Endothelial cell of umbilical vein (primary cell): ENCODE results near the gene DYRK1A. TPM values are rescaled to one million over a fixed set of nuclear protein-coding genes. Genes with fewer than 3 reads are reported as not detected.

Experiments used
- BruUV-seq: library from RNA; stranded (reverse); fragments of 400-500 nt; replicated peaks from 2 replicates; lab custom pipeline; 2021; lab: Mats Ljungman, UMichigan
- CTCF ChIA-PET: fragments of 300-600, 350-600 bp; sonication (Branson Sonifier 250); formaldehyde crosslinking; loops from one replicate; lab custom pipeline; 2021; ENCODE audit warnings: antibody characterized with exemption, inconsistent platforms; lab: Charles Lee
- POLR2A ChIA-PET: fragments of 300-600, 350-600 bp; sonication (Branson Sonifier 250); formaldehyde crosslinking; loops from one replicate; lab custom pipeline; 2021; ENCODE audit warnings: antibody characterized with exemption, inconsistent platforms; lab: Charles Lee
- DNase-seq: peaks from one replicate; pipeline ENCODE4 v3.0.0-alpha.2; 2011; ENCODE audit warnings: low read depth, low spot score
- FAIRE-seq: peaks from 2 replicates; lab custom pipeline; 2011; peaks lifted over from hg19 to GRCh38; lab: Jason Lieb, UNC
- H2AFZ ChIP-seq: 2 replicates; pipeline ENCODE4 v1.6.0; 2012; ENCODE audit warnings: low read depth, low read length, control low read depth, inconsistent platforms
- H3K27ac ChIP-seq: 2 replicates; pipeline ENCODE4 v1.5.1; 2011; ENCODE audit warnings: low read depth, mild to moderate bottlenecking, control low read depth, low read length, moderate library complexity; ENCODE audit not compliant: insufficient read depth
- H3K27me3 ChIP-seq, 2 experiments: 2 replicates each; pipeline versions ENCODE4 v1.6.0 to v1.6.1; 2011; ENCODE audit warnings: low read length in 2 of 2, mixed read lengths in 1 of 2; ENCODE audit not compliant: control insufficient read depth in 2 of 2, insufficient read depth in 2 of 2
- H3K36me3 ChIP-seq, 2 experiments: 2 replicates in 1 of 2; 3 replicates in 1 of 2; pipeline ENCODE4 v1.5.1; 2011; ENCODE audit warnings: low read length in 2 of 2, mild to moderate bottlenecking in 1 of 2, moderate library complexity in 1 of 2; ENCODE audit not compliant: control insufficient read depth in 2 of 2, insufficient read depth in 2 of 2; ENCODE audit errors: extremely low read depth in 1 of 2
- H3K4me1 ChIP-seq: 3 replicates; pipeline ENCODE4 v1.5.1; 2011; ENCODE audit warnings: mild to moderate bottlenecking, low read length; ENCODE audit not compliant: control insufficient read depth, insufficient read depth; ENCODE audit errors: extremely low read depth
- H3K4me2 ChIP-seq: 2 replicates; pipeline ENCODE4 v1.6.1; 2011; ENCODE audit warnings: low read length, control low read depth, mixed read lengths; ENCODE audit not compliant: insufficient read depth
- H3K4me3 ChIP-seq, 3 experiments: fragments of 200-600 bp in 1 of 3; sonication (generic), shearing (Covaris generic) in 1 of 3; replicated peaks in 1 of 3; 2 replicates each; pipeline ENCODE4 v1.5.1; 2011 to 2016; ENCODE audit warnings: control low read depth in 3 of 3, low read length in 3 of 3, mild to moderate bottlenecking in 2 of 3, inconsistent platforms in 1 of 3, low read depth in 1 of 3, moderate library complexity in 1 of 3; ENCODE audit not compliant: insufficient read depth in 1 of 3
- H3K79me2 ChIP-seq: 2 replicates; pipeline ENCODE4 v1.6.0; 2012; ENCODE audit warnings: low read length, inconsistent platforms; ENCODE audit not compliant: control insufficient read depth, insufficient read depth
- H3K9ac ChIP-seq: replicated peaks from 2 replicates; pipeline ENCODE3; 2011; ENCODE audit warnings: low read length, control low read depth; ENCODE audit not compliant: insufficient read depth; ENCODE audit errors: extremely low read depth
- H3K9me1 ChIP-seq: replicated peaks from 3 replicates; pipeline ENCODE4 v1.6.0; 2011; ENCODE audit warnings: mild to moderate bottlenecking, low read length; ENCODE audit not compliant: control insufficient read depth, insufficient read depth; ENCODE audit errors: extremely low read depth
- H3K9me3 ChIP-seq: replicated peaks from 2 replicates; pipeline ENCODE4 v1.5.1; 2012; ENCODE audit warnings: low read length, inconsistent platforms; ENCODE audit not compliant: control insufficient read depth, insufficient read depth
- H4K20me1 ChIP-seq: replicated peaks from 2 replicates; pipeline ENCODE3; 2011; ENCODE audit warnings: mild to moderate bottlenecking, low read length; ENCODE audit not compliant: control insufficient read depth, insufficient read depth; ENCODE audit errors: extremely low read depth
- CTCF ChIP-seq, 2 donors: IDR thresholded peaks; 1 replicate in 1 of 2; 2 replicates in 1 of 2; pipeline ENCODE4 v1.5.1; 2011; ENCODE audit warnings: low read length in 2 of 2, mild to moderate bottlenecking in 2 of 2, moderate library complexity in 2 of 2, control low read depth in 1 of 2, inconsistent platforms in 1 of 2, low read depth in 1 of 2; ENCODE audit not compliant: insufficient read depth in 1 of 2; ENCODE audit errors: extremely low read depth in 1 of 2
- EZH2 ChIP-seq: IDR thresholded peaks from 2 replicates; pipeline ENCODE4 v1.6.1; 2012; ENCODE audit warnings: borderline replicate concordance, low read depth, mild to moderate bottlenecking, moderate library complexity, low read length, inconsistent platforms; ENCODE audit not compliant: severe bottlenecking
- FOS ChIP-seq: IDR thresholded peaks from 2 replicates; pipeline ENCODE4 v1.6.1; 2011; ENCODE audit warnings: mild to moderate bottlenecking, low read length, moderate library complexity, borderline replicate concordance; ENCODE audit not compliant: insufficient read depth
- GATA2 ChIP-seq: IDR thresholded peaks from 2 replicates; pipeline ENCODE4 v1.7.0; 2011; ENCODE audit warnings: low read depth, mild to moderate bottlenecking, moderate library complexity, mixed read lengths, low read length; ENCODE audit not compliant: insufficient read length, insufficient read depth
- JUN ChIP-seq: IDR thresholded peaks from 2 replicates; pipeline ENCODE4 v1.6.1; 2011; ENCODE audit warnings: borderline replicate concordance, low read depth; ENCODE audit not compliant: insufficient read length, insufficient read depth
- MAX ChIP-seq: IDR thresholded peaks from 2 replicates; pipeline ENCODE4 v1.6.1; 2011; ENCODE audit not compliant: insufficient read depth, insufficient read length
- MYC ChIP-seq: IDR thresholded peaks from one replicate; pipeline ENCODE4 v1.6.1; 2011; ENCODE audit warnings: mild to moderate bottlenecking, low read depth, low read length
- POLR2A ChIP-seq: IDR thresholded peaks from 2 replicates; pipeline ENCODE4 v1.6.1; 2012; ENCODE audit warnings: low read depth, mild to moderate bottlenecking, control low read depth, low read length
- POLR2AphosphoS5 ChIP-seq: IDR thresholded peaks from 2 replicates; pipeline ENCODE4 v1.6.1; 2012; ENCODE audit warnings: low read depth, mild to moderate bottlenecking, control low read depth, low read length, moderate library complexity; ENCODE audit not compliant: insufficient read depth
- dilution Hi-C: fragments of 300-500 bp; cut with MboI; formaldehyde crosslinking; loops from one replicate; pipeline ENCODE4 v1.15.0; 2019; ENCODE audit warnings: low sequenced_read_pairs; ENCODE audit not compliant: extremely low pct_ligation_motif_present
- intact Hi-C: fragments of 100-400 bp; cut with micrococcal nuclease; formaldehyde crosslinking; loops from one replicate; pipeline ENCODE4 v1.10.0; 2022
- polyA plus RNA-seq, 4 experiments: library from polyadenylated mRNA; depleted of rRNA in 3 of 4; stranded (reverse) in 3 of 4; unstranded in 1 of 4; fragments of >200 nt; gene quantifications; 2 replicates each; pipeline versions ENCODE4 v1.2.1 to v1.2.3, GENCODE V29; 2011 to 2012; ENCODE audit warnings: missing spikeins in 1 of 4
- total RNA-seq: library from RNA; stranded (reverse); gene quantifications from 2 replicates; pipeline ENCODE4 v1.2.3, GENCODE V29; 2021

DYRK1A gene
- total and polyA plus RNA-seq, 2 donors (not counting 3 experiments of a cell fraction or from before 2014, with no cell fraction given) = 51.8 to 53.7 TPM

GRCh38 chr21:37436174-37436573 is 69.6 kb downstream of the DYRK1A start:
- intact Hi-C loops = loop anchor here (5.0 kb wide), 2 partner anchors 64 to 169 kb away; partner anchors contain the start of gene VPS26C
- Histone ChIP-seq H3K27ac (no peak overlapping the region), H3K27me3 (no peaks in the 10 kb centered on the region), H2AFZ (no peak overlapping the region), H3K4me2 (no peak overlapping the region), H4K20me1 (peaks cover 14% of the 10 kb centered on the region), H3K79me2 (peaks cover 91% of the 10 kb centered on the region), H3K36me3 (peaks cover 0 to 2% of the 10 kb centered on the region in 2 experiments), H3K9me1 (no peaks in the 10 kb centered on the region), H3K9ac (no peak overlapping the region), H3K4me3 (no peak overlapping the region), H3K9me3 (no peaks in the 10 kb centered on the region), H3K4me1 (peaks cover 4% of the 10 kb centered on the region)
- dilution Hi-C loops = no loop called here
- BruUV-seq = no TSS peak
- DNase-seq (no peak), FAIRE-seq (no peak)
- TF ChIP-seq MAX (no peak), CTCF (IDR thresholded peaks at IDR 0.05; ENCODE audit: extremely low read depth in 1 of 2, insufficient read depth in 1 of 2, low read depth in 1 of 2, low read length in 2 of 2) (no peak), GATA2 (no peak), MYC (no peak), POLR2A (no peak), FOS (no peak), JUN (no peak), POLR2AphosphoS5 (no peak), EZH2 (no peak)
- ChIA-PET CTCF (interaction anchor here (1.0 kb wide), 2 partner anchors 14 to 27 kb away, joined by 3 read pairs; no protein-coding TSS in a partner anchor), POLR2A (no interaction called here)
